ENCODE measurements around the gene PRRT4.

The PRRT4 gene

GRCh38 chr7:128389085-128389617, 27.7 kb upstream of the PRRT4 start:
- no peak for DNase-seq (ENCODE audit: low read depth)
- no peak for TF ChIP-seq CTCF (conservative IDR thresholded peaks at IDR 0.05; ENCODE audit: low read depth, low read length)
- no peak overlapping the region for H3K4me3 ChIP-seq (ENCODE audit: low read length)

GRCh38 chr7:128388145-128388485, 26.6 kb upstream of the PRRT4 start:
- no peak for TF ChIP-seq CTCF (conservative IDR thresholded peaks at IDR 0.05; ENCODE audit: low read depth, low read length)
- no peak overlapping the region for H3K4me3 ChIP-seq (ENCODE audit: low read length)
- DNase-seq (ENCODE audit: low read depth): no peak

- DNase-seq (ENCODE audit: low read depth): no peak
- H3K4me3 ChIP-seq (ENCODE audit: low read length): no peak overlapping the region
- TF ChIP-seq CTCF (conservative IDR thresholded peaks at IDR 0.05; ENCODE audit: low read depth, low read length): peak; percentile 94
Measured at GRCh38 chr7:128387216-128388144, 26.0 kb upstream of the PRRT4 start.

- no peak for DNase-seq (ENCODE audit: low read depth)
- TF ChIP-seq CTCF (conservative IDR thresholded peaks at IDR 0.05; ENCODE audit: low read depth, low read length): no peak
- H3K4me3 ChIP-seq (ENCODE audit: low read length): no peak overlapping the region
Measured at GRCh38 chr7:128385988-128386925, 24.8 kb upstream of the PRRT4 start.

- no peak for TF ChIP-seq CTCF (conservative IDR thresholded peaks at IDR 0.05; ENCODE audit: low read depth, low read length)
- no peak for DNase-seq (ENCODE audit: low read depth)
- no peak overlapping the region for H3K4me3 ChIP-seq (ENCODE audit: low read length)
Measured at GRCh38 chr7:128384726-128385125, 23.2 kb upstream of the PRRT4 start.

- no peak for TF ChIP-seq CTCF (conservative IDR thresholded peaks at IDR 0.05; ENCODE audit: low read depth, low read length)
- H3K4me3 ChIP-seq (ENCODE audit: low read length): no peak overlapping the region
- DNase-seq (ENCODE audit: low read depth): no peak
Measured at GRCh38 chr7:128383776-128384175, 22.3 kb upstream of the PRRT4 start.
